CD14-positive monocyte (primary cell): Measurements from ENCODE around the gene UNC93A. TPM values are rescaled to one million over a fixed set of nuclear protein-coding genes. Genes with fewer than 3 reads are reported as not detected.

ENCODE experiments used
- DNase-seq, 3 donors: peaks; one replicate each; pipeline ENCODE4 v3.0.0-alpha.2; 2011 to 2022
- H2AFZ ChIP-seq: 2 replicates; pipeline ENCODE4 v1.6.0; 2012; ENCODE audit warnings: mild to moderate bottlenecking, low read depth, low read length, inconsistent platforms; ENCODE audit not compliant: insufficient read depth, poor library complexity, severe bottlenecking
- H3K27ac ChIP-seq, 2 donors: 1 replicate in 1 of 2; 2 replicates in 1 of 2; pipeline ENCODE4 v1.5.1; 2012 to 2013; ENCODE audit warnings: low read length in 2 of 2, control low read depth in 1 of 2, inconsistent platforms in 1 of 2, low read depth in 1 of 2, mild to moderate bottlenecking in 1 of 2
- H3K27me3 ChIP-seq, 2 donors: one replicate each; pipeline versions ENCODE4 v1.6.0 to v1.6.1; 2011 to 2013; ENCODE audit warnings: low read length in 2 of 2; ENCODE audit not compliant: control insufficient read depth in 2 of 2, insufficient read depth in 2 of 2
- H3K36me3 ChIP-seq, 2 donors: replicated peaks in 1 of 2; 1 replicate in 1 of 2; 2 replicates in 1 of 2; pipeline versions ENCODE4 v1.5.1 to v1.6.1; 2012 to 2013; ENCODE audit warnings: low read length in 2 of 2, control low read depth in 1 of 2, inconsistent platforms in 1 of 2, mild to moderate bottlenecking in 1 of 2; ENCODE audit not compliant: insufficient read depth in 2 of 2, control insufficient read depth in 1 of 2
- H3K4me1 ChIP-seq, 2 donors: 1 replicate in 1 of 2; 2 replicates in 1 of 2; pipeline versions ENCODE4 v1.5.1 to v1.6.1; 2012 to 2013; ENCODE audit warnings: low read length in 2 of 2, control low read depth in 1 of 2, inconsistent platforms in 1 of 2, mild to moderate bottlenecking in 1 of 2, moderate library complexity in 1 of 2; ENCODE audit not compliant: insufficient read depth in 2 of 2, control insufficient read depth in 1 of 2
- H3K4me2 ChIP-seq: replicated peaks from 2 replicates; pipeline ENCODE3; 2012; ENCODE audit warnings: low read length, moderate library complexity, mild to moderate bottlenecking; ENCODE audit not compliant: poor library complexity, severe bottlenecking; ENCODE audit errors: extremely low read depth
- H3K4me3 ChIP-seq, 3 experiments: fragments of 200-600 bp in 1 of 3; sonication (generic) in 1 of 3; replicated peaks in 1 of 3; 1 replicate in 2 of 3; 2 replicates in 1 of 3; pipeline ENCODE4 v1.5.1; 2011 to 2013; ENCODE audit warnings: low read length in 3 of 3, mild to moderate bottlenecking in 3 of 3, control low read depth in 2 of 3, low read depth in 2 of 3, inconsistent platforms in 1 of 3, moderate library complexity in 1 of 3
- H3K79me2 ChIP-seq: 2 replicates; pipeline ENCODE4 v1.6.0; 2012; ENCODE audit warnings: mild to moderate bottlenecking, control low read depth, inconsistent platforms, low read length, moderate library complexity; ENCODE audit not compliant: insufficient read depth
- H3K9ac ChIP-seq: 2 replicates; pipeline ENCODE4 v1.6.0; 2017; ENCODE audit warnings: low read length, mild to moderate bottlenecking; ENCODE audit not compliant: insufficient read depth, poor library complexity, severe bottlenecking
- H3K9me3 ChIP-seq, 2 donors: replicated peaks in 1 of 2; 1 replicate in 1 of 2; 2 replicates in 1 of 2; pipeline versions ENCODE4 v1.5.1 to v1.6.1; 2012 to 2013; ENCODE audit warnings: low read length in 2 of 2, control low read depth in 1 of 2; ENCODE audit not compliant: control insufficient read depth in 1 of 2, insufficient read depth in 1 of 2
- H4K20me1 ChIP-seq: 2 replicates; pipeline ENCODE4 v1.6.0; 2012; ENCODE audit warnings: mild to moderate bottlenecking, low read length, control low read depth, moderate library complexity; ENCODE audit not compliant: insufficient read depth
- H3K27ac Mint-ChIP-seq, 7 donors: one replicate each; pipeline ENCODE4 v1.8.0; 2020; ENCODE audit warnings: mild to moderate bottlenecking in 7 of 7, mixed read lengths in 7 of 7, moderate library complexity in 6 of 7, inconsistent platforms in 2 of 7
- H3K27me3 Mint-ChIP-seq, 3 donors: one replicate each; pipeline ENCODE4 v1.8.0; 2021 to 2022; ENCODE audit warnings: low read depth in 3 of 3, mild to moderate bottlenecking in 3 of 3, mixed read lengths in 3 of 3, moderate library complexity in 3 of 3, inconsistent platforms in 1 of 3
- H3K36me3 Mint-ChIP-seq, 2 donors: one replicate each; pipeline ENCODE4 v1.8.0; 2020; ENCODE audit warnings: mixed read lengths in 2 of 2, inconsistent platforms in 1 of 2, mild to moderate bottlenecking in 1 of 2
- H3K4me1 Mint-ChIP-seq: one replicate; pipeline ENCODE4 v1.8.0; 2020; ENCODE audit warnings: mild to moderate bottlenecking, mixed read lengths
- H3K4me3 Mint-ChIP-seq, 2 donors: one replicate each; pipeline ENCODE4 v1.8.0; 2020; ENCODE audit warnings: mild to moderate bottlenecking in 2 of 2, mixed read lengths in 2 of 2, moderate library complexity in 1 of 2
- H3K9me3 Mint-ChIP-seq, 7 donors: one replicate each; pipeline ENCODE4 v1.8.0; 2020 to 2022; ENCODE audit warnings: mixed read lengths in 7 of 7, mild to moderate bottlenecking in 6 of 7, moderate library complexity in 6 of 7, inconsistent platforms in 2 of 7
- WGBS: methylation state at CpG from one replicate; pipeline ENCODE4 v1.1.5; 2013; ENCODE audit warnings: missing lambda C conversion rate; ENCODE audit not compliant: insufficient coverage; 5-methylcytosine and 5-hydroxymethylcytosine counted together
- intact Hi-C, 2 donors: fragments of 100-400 bp; cut with micrococcal nuclease; formaldehyde crosslinking; loops; one replicate each; pipeline versions ENCODE4 v1.15.0 to v1.15.1; 2023
- polyA plus RNA-seq, 3 donors: library from polyadenylated mRNA; depleted of rRNA in 1 of 3; unstranded in 2 of 3; stranded (reverse) in 1 of 3; fragments of 300-500 nt in 2 of 3; fragments of >200 nt in 1 of 3; fragmentation: Illumina TruSeq in 2 of 3; gene quantifications; 1 replicate in 2 of 3; 2 replicates in 1 of 3; pipeline ENCODE4 v1.2.3, GENCODE V29; 2012 to 2021
- TF ChIP-seq, protein P1 (sequence below): fragments of 200-600 bp; IDR thresholded peaks from one replicate; pipeline ENCODE4 v1.8.0; 2022; ENCODE audit warnings: antibody characterized with exemption, mild to moderate bottlenecking

Gene UNC93A
- polyA plus RNA-seq, 3 donors: not detected

GRCh38 chr6:167341038-167341583, 50.0 kb downstream of the UNC93A start:
- H3K4me2 ChIP-seq: no peak overlapping the region
- no peaks in the 10 kb centered on the region for H3K9me3 Mint-ChIP-seq
- no peaks in the 10 kb centered on the region for H3K9me3 ChIP-seq
- H3K9ac ChIP-seq: no peak overlapping the region
- intact Hi-C loops: no loop called here
- no peaks in the 10 kb centered on the region for H3K27me3 ChIP-seq
- H3K36me3 Mint-ChIP-seq: no peaks in the 10 kb centered on the region
- H3K27me3 Mint-ChIP-seq: peaks cover 1 to 10% (median 5%) of the 10 kb centered on the region in 3 donors
- H3K4me3 ChIP-seq: no peak overlapping the region
- no peaks in the 10 kb centered on the region for H4K20me1 ChIP-seq
- no peaks in the 10 kb centered on the region for H3K79me2 ChIP-seq
- H3K4me3 Mint-ChIP-seq: no peak overlapping the region
- DNase-seq: no peak
- no peak overlapping the region for H3K27ac ChIP-seq
- 88% methylated on average over 12 of the region's 12 CpGs for WGBS
- TF ChIP-seq, protein P1, sequence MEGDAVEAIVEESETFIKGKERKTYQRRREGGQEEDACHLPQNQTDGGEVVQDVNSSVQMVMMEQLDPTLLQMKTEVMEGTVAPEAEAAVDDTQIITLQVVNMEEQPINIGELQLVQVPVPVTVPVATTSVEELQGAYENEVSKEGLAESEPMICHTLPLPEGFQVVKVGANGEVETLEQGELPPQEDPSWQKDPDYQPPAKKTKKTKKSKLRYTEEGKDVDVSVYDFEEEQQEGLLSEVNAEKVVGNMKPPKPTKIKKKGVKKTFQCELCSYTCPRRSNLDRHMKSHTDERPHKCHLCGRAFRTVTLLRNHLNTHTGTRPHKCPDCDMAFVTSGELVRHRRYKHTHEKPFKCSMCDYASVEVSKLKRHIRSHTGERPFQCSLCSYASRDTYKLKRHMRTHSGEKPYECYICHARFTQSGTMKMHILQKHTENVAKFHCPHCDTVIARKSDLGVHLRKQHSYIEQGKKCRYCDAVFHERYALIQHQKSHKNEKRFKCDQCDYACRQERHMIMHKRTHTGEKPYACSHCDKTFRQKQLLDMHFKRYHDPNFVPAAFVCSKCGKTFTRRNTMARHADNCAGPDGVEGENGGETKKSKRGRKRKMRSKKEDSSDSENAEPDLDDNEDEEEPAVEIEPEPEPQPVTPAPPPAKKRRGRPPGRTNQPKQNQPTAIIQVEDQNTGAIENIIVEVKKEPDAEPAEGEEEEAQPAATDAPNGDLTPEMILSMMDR: no peak
- no peak overlapping the region for H3K27ac Mint-ChIP-seq
- H3K36me3 ChIP-seq: no peaks in the 10 kb centered on the region
- no peaks in the 10 kb centered on the region for H3K4me1 Mint-ChIP-seq
- no peaks in the 10 kb centered on the region for H3K4me1 ChIP-seq
- H2AFZ ChIP-seq: no peak overlapping the region

DNA sequence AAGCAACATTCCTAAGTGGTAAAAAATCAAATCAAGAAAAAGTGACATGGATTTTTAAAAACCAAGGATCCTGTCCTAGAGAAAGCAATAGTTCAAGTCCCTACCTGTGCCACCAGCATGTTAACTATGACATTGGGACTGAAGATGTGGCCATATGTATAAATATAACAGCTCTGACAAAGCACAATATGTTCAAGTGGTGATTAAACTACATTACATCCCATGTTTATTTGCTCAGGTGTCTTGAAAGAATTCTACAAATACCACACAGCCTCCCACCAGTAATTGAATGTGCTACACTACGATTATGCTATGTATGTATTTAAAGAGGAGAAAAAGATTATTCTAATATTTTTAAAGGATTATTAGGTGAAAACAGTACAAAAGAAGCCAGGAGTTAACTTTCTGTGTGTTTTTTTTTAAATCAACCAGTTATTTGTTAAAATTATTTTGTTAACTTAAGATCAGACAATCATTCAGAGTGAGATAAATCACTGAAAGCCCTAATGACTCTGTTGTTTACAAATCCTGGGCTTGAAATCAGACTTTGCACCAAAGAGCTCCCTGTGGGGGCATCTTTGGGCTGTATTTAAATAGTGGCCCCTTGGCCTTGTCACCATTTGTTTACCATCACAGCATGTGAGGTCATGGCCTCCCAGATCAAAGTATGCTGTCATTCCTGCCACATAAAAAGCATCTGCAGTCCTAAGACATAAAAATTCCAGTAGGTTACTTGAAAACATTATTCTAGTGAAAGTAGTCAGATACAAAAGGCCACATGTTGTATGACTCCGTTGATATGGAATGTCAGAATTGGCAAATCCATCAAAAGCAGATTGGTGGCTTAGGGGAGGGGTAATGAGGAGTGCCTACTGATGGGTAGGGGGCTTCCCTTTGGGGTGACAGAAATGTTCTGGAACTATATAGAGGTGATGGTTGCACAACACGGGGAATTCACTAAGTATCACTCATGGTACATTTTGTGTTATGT, 50.8 kb downstream of the UNC93A start:
- H3K27me3 Mint-ChIP-seq: peaks cover 1 to 18% (median 5%) of the 10 kb centered on the region in 3 donors
- H3K9ac ChIP-seq: no peak overlapping the region
- H3K4me2 ChIP-seq: no peak overlapping the region
- H3K79me2 ChIP-seq: no peaks in the 10 kb centered on the region
- H3K4me3 Mint-ChIP-seq: no peak overlapping the region
- H3K4me1 Mint-ChIP-seq: no peaks in the 10 kb centered on the region
- TF ChIP-seq, protein P1: no peak
- WGBS: 100% methylated on average over 1 of the region's 3 CpGs
- H3K36me3 ChIP-seq: no peaks in the 10 kb centered on the region
- H3K4me3 ChIP-seq: no peak overlapping the region
- no peaks in the 10 kb centered on the region for H3K36me3 Mint-ChIP-seq
- no peak overlapping the region for H3K27ac Mint-ChIP-seq
- intact Hi-C loops: no loop called here
- no peak for DNase-seq
- no peak overlapping the region for H2AFZ ChIP-seq
- no peaks in the 10 kb centered on the region for H4K20me1 ChIP-seq
- no peaks in the 10 kb centered on the region for H3K9me3 ChIP-seq
- H3K4me1 ChIP-seq: no peaks in the 10 kb centered on the region
- H3K9me3 Mint-ChIP-seq: no peaks in the 10 kb centered on the region
- no peak overlapping the region for H3K27ac ChIP-seq
- no peaks in the 10 kb centered on the region for H3K27me3 ChIP-seq
